ENCODE results near the gene NOS1AP.

NOS1AP gene

DNA sequence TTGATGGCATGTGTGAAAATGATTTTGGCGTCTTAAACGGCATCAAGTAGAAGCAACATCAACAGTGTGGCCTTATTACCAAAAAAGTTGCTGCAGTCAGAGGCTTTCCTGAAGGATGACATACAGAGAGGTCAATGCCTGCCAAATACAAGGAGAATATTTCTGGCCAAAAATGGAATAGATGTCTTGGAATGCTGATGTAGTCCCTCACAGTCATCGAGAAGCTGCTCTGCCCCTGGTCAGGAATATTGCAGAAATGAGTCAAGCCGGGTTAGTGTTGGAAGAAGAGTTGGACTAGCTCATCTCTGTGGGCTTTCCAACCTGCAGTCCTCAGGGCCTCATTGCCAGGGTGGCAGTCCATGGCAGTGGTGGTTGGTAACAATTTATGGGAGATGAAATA, 42.1 kb downstream of the NOS1AP start:
- no peak overlapping the region for H3K4me3 ChIP-seq (ENCODE audit: low read depth, low read length)
- no peak for DNase-seq (ENCODE audit: low read depth)

GRCh38 chr1:162113419-162113818, 43.9 kb downstream of the NOS1AP start:
- H3K4me3 ChIP-seq (ENCODE audit: low read depth, low read length) = no peak overlapping the region
- TF ChIP-seq, protein P1, sequence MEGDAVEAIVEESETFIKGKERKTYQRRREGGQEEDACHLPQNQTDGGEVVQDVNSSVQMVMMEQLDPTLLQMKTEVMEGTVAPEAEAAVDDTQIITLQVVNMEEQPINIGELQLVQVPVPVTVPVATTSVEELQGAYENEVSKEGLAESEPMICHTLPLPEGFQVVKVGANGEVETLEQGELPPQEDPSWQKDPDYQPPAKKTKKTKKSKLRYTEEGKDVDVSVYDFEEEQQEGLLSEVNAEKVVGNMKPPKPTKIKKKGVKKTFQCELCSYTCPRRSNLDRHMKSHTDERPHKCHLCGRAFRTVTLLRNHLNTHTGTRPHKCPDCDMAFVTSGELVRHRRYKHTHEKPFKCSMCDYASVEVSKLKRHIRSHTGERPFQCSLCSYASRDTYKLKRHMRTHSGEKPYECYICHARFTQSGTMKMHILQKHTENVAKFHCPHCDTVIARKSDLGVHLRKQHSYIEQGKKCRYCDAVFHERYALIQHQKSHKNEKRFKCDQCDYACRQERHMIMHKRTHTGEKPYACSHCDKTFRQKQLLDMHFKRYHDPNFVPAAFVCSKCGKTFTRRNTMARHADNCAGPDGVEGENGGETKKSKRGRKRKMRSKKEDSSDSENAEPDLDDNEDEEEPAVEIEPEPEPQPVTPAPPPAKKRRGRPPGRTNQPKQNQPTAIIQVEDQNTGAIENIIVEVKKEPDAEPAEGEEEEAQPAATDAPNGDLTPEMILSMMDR (IDR thresholded peaks at IDR 0.05; ENCODE audit: insufficient read depth, low read depth, low read length, missing control alignments) = no peak
- no peak for DNase-seq (ENCODE audit: low read depth)

More for the DNA sequence above, 42.1 kb downstream of the NOS1AP start:
- TF ChIP-seq, protein P1 (IDR thresholded peaks at IDR 0.05; ENCODE audit: insufficient read depth, low read depth, low read length, missing control alignments) = no peak

GRCh38 chr1:162117039-162117774, 47.7 kb downstream of the NOS1AP start:
- H3K4me3 ChIP-seq (ENCODE audit: low read depth, low read length) = no peak overlapping the region
- TF ChIP-seq, protein P1 (IDR thresholded peaks at IDR 0.05; ENCODE audit: insufficient read depth, low read depth, low read length, missing control alignments) = no peak
- no peak for DNase-seq (ENCODE audit: low read depth)

GRCh38 chr1:162118063-162118462, 48.6 kb downstream of the NOS1AP start:
- no peak overlapping the region for H3K4me3 ChIP-seq (ENCODE audit: low read depth, low read length)
- DNase-seq (ENCODE audit: low read depth) = no peak
- TF ChIP-seq, protein P1 (IDR thresholded peaks at IDR 0.05; ENCODE audit: insufficient read depth, low read depth, low read length, missing control alignments) = no peak

DNA sequence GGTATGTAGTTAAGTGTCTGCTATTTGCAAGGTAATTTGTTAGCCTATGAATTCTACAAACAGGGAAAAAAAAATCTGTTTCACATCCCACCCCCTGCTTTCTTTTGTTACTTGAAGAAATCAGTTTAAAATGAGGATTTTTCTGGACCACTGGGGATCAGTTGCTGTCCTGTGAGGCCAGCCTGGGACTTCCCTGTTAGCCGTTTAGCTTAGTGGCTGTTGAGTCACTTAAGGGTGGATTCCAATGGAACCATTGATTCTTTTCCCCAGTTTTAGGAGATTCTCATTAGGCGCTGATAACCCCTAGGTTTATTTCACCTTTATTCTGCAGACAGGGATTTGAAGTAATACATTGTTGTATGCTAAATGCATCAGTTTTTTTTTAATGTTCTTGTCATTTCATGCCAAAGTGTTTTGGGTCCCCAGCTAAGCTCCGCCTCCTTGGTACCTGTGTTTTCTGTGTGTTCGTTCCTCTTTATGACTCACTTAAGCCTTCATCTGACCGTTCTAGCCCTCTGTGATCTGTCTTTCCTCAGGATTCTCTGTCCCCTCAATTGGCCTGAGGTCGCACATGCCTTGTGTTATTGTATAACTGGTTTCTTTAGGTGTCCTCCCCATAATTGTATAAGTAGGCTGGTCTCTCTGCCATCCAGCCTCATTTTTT, 59.3 kb downstream of the NOS1AP start:
- DNase-seq (ENCODE audit: low read depth) = no peak
- TF ChIP-seq, protein P1 (IDR thresholded peaks at IDR 0.05; ENCODE audit: insufficient read depth, low read depth, low read length, missing control alignments) = no peak
- H3K4me3 ChIP-seq (ENCODE audit: low read depth, low read length) = no peak overlapping the region

GRCh38 chr1:162130308-162130707, 60.8 kb downstream of the NOS1AP start:
- DNase-seq (ENCODE audit: low read depth) = no peak
- TF ChIP-seq, protein P1 (IDR thresholded peaks at IDR 0.05; ENCODE audit: insufficient read depth, low read depth, low read length, missing control alignments) = no peak
- H3K4me3 ChIP-seq (ENCODE audit: low read depth, low read length) = no peak overlapping the region

Measured in GM12865 (cell line).